DMS153 treated with DMSO at 0.1 percent for 48 hours (cell line): ENCODE results near the gene RGS17.
"Not testable (repeated sequence)": the region's sequence is repeated elsewhere in the genome, so short reads cannot be mapped to it uniquely, and the experiment has no call there.

ENCODE experiments used
- DNase-seq: peaks from one replicate; lab custom pipeline; 2025; ENCODE audit not compliant: unreplicated experiment; lab: John Stamatoyannopoulos, UW

RGS17 gene

GRCh38 chr6:153043719-153044118 is 87.4 kb downstream of the RGS17 start:
- DNase-seq: peak; percentile 48

- DNase-seq: no peak
These were observed 92.6 kb downstream of the RGS17 start for GRCh38 chr6:153038378-153039057.

DNA sequence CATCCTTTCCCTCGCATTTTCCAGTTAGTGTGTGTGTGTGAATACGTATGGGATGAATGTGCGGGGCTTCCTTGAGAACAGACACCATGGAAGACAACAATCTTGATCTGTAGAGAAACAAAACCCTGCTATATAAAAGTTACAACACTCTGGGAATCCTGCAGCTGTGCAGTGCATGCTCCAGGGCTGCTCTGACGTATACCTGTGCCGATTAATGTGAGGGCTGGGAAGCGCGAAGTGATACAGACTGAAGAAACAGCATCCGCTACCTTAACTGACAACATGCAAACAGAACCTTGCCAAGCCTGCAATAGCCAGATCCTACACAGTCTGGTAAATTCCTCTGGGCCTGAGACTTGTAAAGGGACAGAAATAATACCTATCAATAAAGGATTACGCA is 96.9 kb downstream of the RGS17 start:
- no peak for DNase-seq

GRCh38 chr6:153032255-153032882 is 98.7 kb downstream of the RGS17 start:
- DNase-seq: peak; percentile 13

- DNase-seq: no peak
These were observed 99.6 kb downstream of the RGS17 start for GRCh38 chr6:153031335-153031955.

GRCh38 chr6:153028963-153029362 is 102.1 kb downstream of the RGS17 start:
- DNase-seq: no peak

DNA sequence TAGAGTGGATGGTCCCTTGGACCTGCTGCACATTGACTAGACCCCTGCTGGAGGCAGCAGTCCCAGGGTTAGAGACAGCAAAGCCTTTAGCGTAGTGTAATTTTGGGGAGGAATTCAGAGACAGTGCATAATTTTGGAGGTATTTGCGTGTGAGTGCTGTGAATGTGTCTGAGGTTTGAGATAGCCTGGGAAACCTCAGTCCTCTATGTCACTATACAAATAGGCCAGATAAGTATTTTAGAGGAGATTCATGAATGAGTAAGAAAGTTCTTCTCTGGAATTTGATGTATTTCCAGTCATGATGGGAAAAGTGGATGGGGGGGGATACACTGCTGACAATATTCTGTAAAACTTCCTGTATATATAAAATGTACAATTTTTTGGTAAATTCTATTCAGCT is 102.8 kb downstream of the RGS17 start:
- no peak for DNase-seq

DNA sequence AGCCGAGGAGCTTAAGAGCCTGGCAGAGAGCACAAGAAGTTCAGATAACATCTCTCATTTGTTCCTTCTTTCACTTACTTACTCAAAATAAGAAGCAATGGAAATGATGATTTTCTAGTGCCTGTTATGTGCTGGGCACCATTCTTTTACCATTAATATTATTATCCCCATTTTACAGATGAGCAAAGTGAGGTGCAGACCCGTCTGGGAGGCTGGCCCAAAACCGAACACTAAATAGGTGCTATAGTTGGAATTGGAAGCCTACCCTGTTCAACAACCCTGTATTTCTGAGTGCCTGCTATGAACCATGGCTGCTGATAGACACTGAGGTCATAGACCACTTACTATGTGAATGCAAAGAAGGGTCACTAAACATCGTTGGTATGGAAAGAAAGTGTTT is 103.6 kb downstream of the RGS17 start:
- no peak for DNase-seq

- no peak for DNase-seq
These were observed 106.4 kb downstream of the RGS17 start for GRCh38 chr6:153024709-153025017.

GRCh38 chr6:153023977-153024708 is 106.9 kb downstream of the RGS17 start:
- DNase-seq: peak; percentile 51

DNA sequence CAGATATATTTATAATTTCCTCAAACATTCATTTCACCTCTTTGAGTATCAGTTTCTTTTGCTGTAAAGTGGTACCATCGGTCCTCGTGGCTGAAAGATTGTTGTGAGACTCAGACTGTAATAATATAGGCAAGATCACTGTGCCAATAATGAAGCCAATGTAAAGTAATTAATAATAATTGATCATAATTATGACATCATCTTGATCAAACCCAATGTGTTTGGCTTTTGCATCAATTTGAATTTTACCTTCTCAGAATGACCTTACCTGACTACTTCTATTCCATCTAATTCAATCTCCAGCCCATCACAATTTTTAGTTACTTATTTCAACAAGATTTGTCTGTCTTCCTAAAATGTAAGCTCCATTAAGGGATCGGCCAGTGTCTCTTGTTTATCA is 112.7 kb downstream of the RGS17 start:
- DNase-seq: no peak

DNA sequence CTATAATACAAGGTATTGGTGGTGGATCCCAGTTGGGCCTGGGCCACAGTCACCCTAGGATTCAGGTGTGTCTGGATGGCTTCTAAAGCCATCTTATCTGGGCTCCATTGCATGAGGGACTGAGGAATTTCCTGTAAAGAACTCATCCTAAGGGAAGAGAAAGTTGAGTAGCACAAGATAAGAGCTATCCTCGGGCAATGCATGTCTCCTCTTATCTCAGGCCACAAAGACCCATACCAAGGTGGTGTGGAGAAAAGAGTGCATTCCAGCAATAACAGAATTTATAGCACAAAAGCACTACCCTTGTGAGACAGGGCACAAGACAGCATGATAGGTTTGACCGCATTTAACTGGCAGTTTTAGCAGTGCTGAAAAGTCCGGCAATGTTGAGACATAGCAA is 114.2 kb downstream of the RGS17 start:
- no peak for DNase-seq

DNA sequence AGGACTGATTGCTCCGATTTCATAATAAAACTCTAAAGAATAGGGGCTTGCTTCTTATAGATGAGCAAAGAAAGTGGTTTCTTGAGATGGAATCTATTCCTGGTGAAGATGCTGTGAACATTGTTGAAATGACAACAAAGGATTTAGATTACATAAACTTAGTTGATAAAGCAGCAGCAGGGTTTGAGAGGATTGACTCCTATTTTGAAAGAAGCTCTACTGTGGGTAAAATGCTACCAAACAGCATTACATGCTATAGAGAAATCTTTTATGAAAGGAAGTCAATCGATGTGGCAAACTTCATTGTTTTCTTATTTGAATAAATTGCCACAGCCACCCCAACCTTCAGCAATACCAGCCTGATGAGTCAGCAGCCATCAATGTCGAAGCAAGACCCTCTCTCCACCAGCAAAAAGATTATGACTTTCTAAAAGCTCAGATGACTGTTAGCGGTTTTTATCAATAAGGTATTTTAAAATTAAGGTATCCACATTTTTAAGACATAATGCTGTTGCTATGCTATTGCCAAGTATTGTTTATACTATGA is 115.9 kb downstream of the RGS17 start:
- no peak for DNase-seq

- DNase-seq: no peak
These were observed 117.6 kb downstream of the RGS17 start for GRCh38 chr6:153013438-153013837.

GRCh38 chr6:153012856-153013255 is 118.2 kb downstream of the RGS17 start:
- DNase-seq: no peak

DNA sequence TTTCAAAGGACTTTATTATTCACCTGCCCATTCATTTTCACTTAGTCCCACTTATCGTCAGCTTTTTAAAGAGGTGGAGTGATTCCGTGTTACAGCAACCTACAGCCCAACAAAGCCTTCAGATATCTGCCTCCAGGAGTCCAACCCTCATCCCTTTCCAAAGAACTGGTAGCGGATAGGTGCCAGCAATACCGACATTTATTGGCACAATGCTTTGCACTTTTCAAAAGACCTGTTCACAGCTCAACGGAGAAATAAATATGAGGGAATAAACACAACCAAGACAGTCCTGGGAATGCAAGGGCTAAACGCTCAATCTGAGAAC is 127.8 kb downstream of the RGS17 start:
- no peak for DNase-seq

DNA sequence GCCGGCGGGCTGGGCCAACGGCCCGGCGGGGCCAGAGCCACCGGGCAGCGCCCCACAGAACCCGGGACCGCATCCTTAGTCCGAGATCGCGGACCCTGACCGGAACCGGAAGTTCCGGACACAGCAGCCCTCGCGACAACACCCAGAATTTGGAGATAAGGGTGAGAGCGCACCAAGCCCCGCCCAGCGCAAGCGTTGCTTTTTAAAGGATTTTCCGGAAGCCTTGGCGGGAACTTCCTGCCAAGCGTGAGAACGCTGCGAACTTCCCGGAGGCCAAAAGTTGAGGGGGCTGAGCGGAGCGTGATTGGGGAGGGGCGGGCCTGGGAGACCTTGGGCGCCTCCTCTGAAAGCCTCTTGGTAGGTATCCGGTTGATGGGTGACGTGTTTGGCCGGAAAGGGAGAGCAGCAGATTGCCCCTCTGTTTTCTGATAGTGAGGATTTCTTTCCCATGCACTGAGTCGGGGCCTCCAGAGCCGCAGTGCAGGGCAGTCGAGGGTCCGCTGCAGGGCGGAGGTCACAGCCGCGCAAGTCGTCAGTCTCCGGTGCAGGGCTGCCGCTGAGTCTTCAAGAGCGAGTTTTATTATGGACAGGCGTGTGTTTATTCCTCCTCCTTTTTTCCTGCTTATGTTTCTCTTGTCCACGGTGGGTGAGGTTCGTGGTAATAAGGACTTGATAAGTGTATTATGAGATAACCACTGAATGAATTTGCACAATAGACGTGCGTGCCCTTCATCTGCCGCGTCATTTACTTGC is 128.3 kb downstream of the RGS17 start, which contains the start of gene MTRF1L:
Gene MTRF1L, minus strand, starts transcription at position 97 of the 753 bp plus-strand sequence. Its CDS starts 24 bp downstream, at position 73.
- DNase-seq: peak; percentile 88

DNA sequence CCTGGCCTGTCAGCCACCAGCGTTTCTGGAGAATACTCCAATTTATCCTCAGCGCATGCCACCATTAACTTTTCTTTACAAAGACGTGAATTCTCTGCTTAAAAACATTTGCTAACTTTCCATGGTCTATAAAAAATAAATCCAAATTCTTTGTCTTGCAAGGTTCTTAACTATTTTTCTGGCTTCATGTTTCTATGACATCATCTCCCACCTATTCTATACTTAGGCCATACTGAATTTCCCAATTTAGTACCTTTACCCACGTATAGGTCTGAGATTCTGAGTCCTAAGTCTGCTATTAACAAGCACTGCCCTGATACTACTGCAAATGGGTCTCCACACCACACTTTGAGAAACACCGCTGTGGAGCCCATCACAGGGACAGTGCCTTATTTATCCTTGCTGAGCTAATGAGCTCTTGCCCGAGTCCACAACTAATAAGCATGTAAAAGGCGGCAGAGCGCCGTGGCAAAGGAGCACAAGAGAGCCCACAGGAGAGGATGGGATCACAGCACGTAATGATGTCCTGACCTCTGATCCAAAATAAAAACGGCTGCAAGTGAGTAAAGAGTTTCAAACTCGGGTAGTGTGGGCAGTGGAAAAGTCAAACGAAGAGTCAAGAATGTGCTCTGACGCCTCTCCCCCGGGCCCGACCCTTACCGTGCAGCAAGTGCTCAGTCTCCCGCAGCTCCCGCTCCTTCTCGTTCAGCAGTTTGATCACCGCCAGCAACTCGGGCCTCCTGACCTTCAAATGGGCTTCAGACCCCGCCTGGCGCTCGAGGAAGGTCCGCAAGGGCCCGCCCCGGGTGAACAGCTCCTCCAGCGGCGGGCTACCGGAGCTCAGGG is 129.1 kb downstream of the RGS17 start:
- DNase-seq: no peak

GRCh38 chr6:153000790-153001189 is 130.3 kb downstream of the RGS17 start:
- not testable (repeated sequence) for DNase-seq

- DNase-seq: no peak
These were observed 130.8 kb downstream of the RGS17 start for GRCh38 chr6:153000243-153000642.
